ENCODE data around the gene RXFP4.

- TF ChIP-seq NFIC (IDR thresholded peaks at IDR 0.05; ENCODE audit: borderline replicate concordance) (no peak), TAF1 (IDR thresholded peaks at IDR 0.05; ENCODE audit: borderline replicate concordance, low read depth, low read length) (no peak), FOXM1 (IDR thresholded peaks at IDR 0.05; ENCODE audit: low read depth) (no peak), SMC3 (IDR thresholded peaks at IDR 0.05; ENCODE audit: low read depth, low read length) (no peak), POLR2AphosphoS5 (IDR thresholded peaks at IDR 0.05; ENCODE audit: low read depth, low read length) (no peak), RXRA (IDR thresholded peaks at IDR 0.05; ENCODE audit: borderline replicate concordance, low read depth) (no peak), YY1 (IDR thresholded peaks at IDR 0.05; ENCODE audit: low read depth) (no peak)
- TF ChIP-seq, protein P1, sequence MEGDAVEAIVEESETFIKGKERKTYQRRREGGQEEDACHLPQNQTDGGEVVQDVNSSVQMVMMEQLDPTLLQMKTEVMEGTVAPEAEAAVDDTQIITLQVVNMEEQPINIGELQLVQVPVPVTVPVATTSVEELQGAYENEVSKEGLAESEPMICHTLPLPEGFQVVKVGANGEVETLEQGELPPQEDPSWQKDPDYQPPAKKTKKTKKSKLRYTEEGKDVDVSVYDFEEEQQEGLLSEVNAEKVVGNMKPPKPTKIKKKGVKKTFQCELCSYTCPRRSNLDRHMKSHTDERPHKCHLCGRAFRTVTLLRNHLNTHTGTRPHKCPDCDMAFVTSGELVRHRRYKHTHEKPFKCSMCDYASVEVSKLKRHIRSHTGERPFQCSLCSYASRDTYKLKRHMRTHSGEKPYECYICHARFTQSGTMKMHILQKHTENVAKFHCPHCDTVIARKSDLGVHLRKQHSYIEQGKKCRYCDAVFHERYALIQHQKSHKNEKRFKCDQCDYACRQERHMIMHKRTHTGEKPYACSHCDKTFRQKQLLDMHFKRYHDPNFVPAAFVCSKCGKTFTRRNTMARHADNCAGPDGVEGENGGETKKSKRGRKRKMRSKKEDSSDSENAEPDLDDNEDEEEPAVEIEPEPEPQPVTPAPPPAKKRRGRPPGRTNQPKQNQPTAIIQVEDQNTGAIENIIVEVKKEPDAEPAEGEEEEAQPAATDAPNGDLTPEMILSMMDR (IDR thresholded peaks at IDR 0.05): no peak
These were observed 5.9 kb downstream of the RXFP4 start for GRCh38 chr1:155947292-155947691.
